Heart right ventricle (tissue), 16 donors: ENCODE results near the gene SP110. TPM values are rescaled to one million over a fixed set of nuclear protein-coding genes. Genes with fewer than 3 reads are reported as not detected.

ENCODE experiments used
- ATAC-seq, 8 donors: fragments of 200-7000 bp; cut with Tn5 transposase; one replicate each; pipeline ENCODE4 v1.9.1; 2020; ENCODE audit warnings: mild to moderate bottlenecking in 8 of 8, moderate library complexity in 8 of 8, moderate number of reproducible peaks in 1 of 8
- DNase-seq, 2 donors: peaks; one replicate each; pipeline ENCODE4 v3.0.0-alpha.2; 2020
- H3K27ac ChIP-seq, 10 donors: fragments of 200-600 bp; sonication (generic) in 2 of 10; one replicate each; pipeline versions ENCODE4 v1.5.0 to v1.8.0; 2020 to 2022; ENCODE audit warnings: mild to moderate bottlenecking in 3 of 10
- H3K27me3 ChIP-seq, 7 donors: fragments of 200-600 bp; one replicate each; pipeline ENCODE4 v1.8.0; 2021 to 2022; ENCODE audit warnings: mild to moderate bottlenecking in 2 of 7
- H3K36me3 ChIP-seq, 9 donors: fragments of 200-600 bp; sonication (generic) in 1 of 9; one replicate each; pipeline versions ENCODE4 v1.5.0 to v1.8.0; 2020 to 2022; ENCODE audit warnings: mild to moderate bottlenecking in 2 of 9
- H3K4me1 ChIP-seq, 9 donors: fragments of 200-600 bp; sonication (generic) in 1 of 9; one replicate each; pipeline versions ENCODE4 v1.5.0 to v1.8.0; 2020 to 2022; ENCODE audit warnings: mild to moderate bottlenecking in 4 of 9
- H3K4me3 ChIP-seq, 10 donors: fragments of 200-600 bp; sonication (generic) in 2 of 10; one replicate each; pipeline versions ENCODE4 v1.5.0 to v1.8.0; 2020 to 2022; ENCODE audit warnings: mild to moderate bottlenecking in 7 of 10, moderate library complexity in 2 of 10
- H3K9me3 ChIP-seq, 11 donors: fragments of 200-600 bp in 10 of 11; sonication (generic) in 2 of 11; one replicate each; pipeline versions ENCODE4 v1.5.0 to v1.8.0; 2013 to 2022; ENCODE audit warnings: mild to moderate bottlenecking in 2 of 11, control low read depth in 1 of 11, moderate library complexity in 1 of 11
- CTCF ChIP-seq, 9 donors: fragments of 200-600 bp; sonication (generic) in 2 of 9; IDR thresholded peaks; one replicate each; pipeline versions ENCODE4 v1.5.0 to v1.8.0; 2021 to 2022; ENCODE audit warnings: antibody characterized with exemption in 9 of 9, mild to moderate bottlenecking in 5 of 9, moderate library complexity in 1 of 9
- WGBS, 2 donors: extraction: QIAGEN DNeasy Blood & Tissue Kit; methylation state at CpG; one replicate each; pipeline ENCODE4 v1.1.7; 2013; ENCODE audit warnings: inconsistent platforms in 1 of 2; 5-methylcytosine and 5-hydroxymethylcytosine counted together
- intact Hi-C, 10 donors: fragments of 100-400 bp; cut with DNase I; formaldehyde crosslinking; loops; one replicate each; pipeline versions ENCODE4 v1.11.1 to v1.14.2; 2022
- polyA plus RNA-seq, 2 donors: library from polyadenylated mRNA; stranded (reverse); fragments of 200-250 nt; gene quantifications; one replicate each; pipeline ENCODE4 v1.2.3, GENCODE V29; 2013
- total RNA-seq, 10 donors: library from RNA; stranded (reverse); fragmentation: NEBNext Ultra II Directional in 3 of 10; extraction: Animal tissue kit (Norgen Biotek cat#: 25700) in 3 of 10; gene quantifications; one replicate each; pipeline versions ENCODE4 v1.2.1 to v1.2.4, GENCODE V29; 2021 to 2023
- donor health status: Arrhythmogenic right ventricular cardiomyopathy.
- donor health status: ischemic (EF 13 %, LVEDD 7.1; RV severe dilation, severe dysfunction).
- donor health status: healthy with polysubstance abuse.
- donor health status: DM: no; HTN: yes; CAD: no.
- donor health status: DM: no; HTN: no; CAD: no.
- donor health status: ischemic (EF 25% LVEDD 6.9; RV normal size, moderate dysfunction).
- donor health status: ischemic (EF 25% LVEDD 5.7; RV mildly dilated, moderate dysfunction).
- donor health status: healthy.
- donor health status: DM: yes; HTN: yes; CAD: no.
- donor health status: Ischemic cardiomyopathy.
- donor health status: ischemic (EF 35%, LVEDD 5.7; RV mildly dilated, moderate dysfunction).
- donor health status: nonischemic (EF 11% LVEDD 7.7; RV severe dilation, severe dysfunction).
- donor health status: DM: yes; HTN: yes; CAD: no.
- donor health status: PGD.
- donor health status: ischemic (EF 29% LVEDD 5.4; RV normal size, mild dysfunction).
- donor health status: nonischemic (EF 23%, LVEDD 6.1; RV moderate dilation, normal function).

SP110 gene
- total and polyA plus RNA-seq, 12 donors = 5.6 to 38.6 (median 10.4) TPM

GRCh38 chr2:230234845-230235244 is 15.1 kb upstream of the SP110 start:
- WGBS, 2 donors = 82 to 84% methylated on average over 3 of the region's 3 CpGs
- Histone ChIP-seq H3K36me3 (peaks cover 0 to 16% (median 0%) of the 10 kb centered on the region in 9 donors), H3K4me1 (peaks cover 0 to 5% (median 0%) of the 10 kb centered on the region in 9 donors), H3K27ac (no peak overlapping the region), H3K27me3 (no peaks in the 10 kb centered on the region), H3K4me3 (no peak overlapping the region), H3K9me3 (peaks cover 0 to 21% (median 15%) of the 10 kb centered on the region in 11 donors)
- intact Hi-C loops = loop anchor here in 1 of 10 donors (10.0 kb wide), 1 partner anchor 60 kb away; no protein-coding TSS in a partner anchor
- no peak for ATAC-seq
- TF ChIP-seq CTCF (IDR thresholded peaks at IDR 0.05) = no peak
- no peak for DNase-seq

GRCh38 chr2:230234122-230234722 is 14.4 kb upstream of the SP110 start:
- DNase-seq = no peak
- Histone ChIP-seq H3K4me1 (peaks cover 0 to 9% (median 0%) of the 10 kb centered on the region in 9 donors), H3K27me3 (no peaks in the 10 kb centered on the region), H3K27ac (no peak overlapping the region), H3K36me3 (peaks cover 0 to 16% (median 0%) of the 10 kb centered on the region in 9 donors), H3K4me3 (no peak overlapping the region), H3K9me3 (peaks cover 0 to 25% (median 15%) of the 10 kb centered on the region in 11 donors)
- WGBS, 2 donors = 66 to 81% methylated on average over 3 of the region's 3 CpGs
- no peak for ATAC-seq
- intact Hi-C loops = loop anchor here in 1 of 10 donors (10.0 kb wide), 1 partner anchor 61 kb away; no protein-coding TSS in a partner anchor
- no peak for TF ChIP-seq CTCF (IDR thresholded peaks at IDR 0.05)

- peaks cover 0 to 23% (median 0%) of the 10 kb centered on the region in 9 donors for H3K4me1 ChIP-seq
These were observed 11.5 kb upstream of the SP110 start for GRCh38 chr2:230231251-230231650.

More at GRCh38 chr2:230231251-230231650, 11.5 kb upstream of the SP110 start:
- H3K4me3 ChIP-seq = no peak overlapping the region
- H3K27ac ChIP-seq = no peak overlapping the region
- intact Hi-C loops = loop anchor here in 1 of 10 donors (10.0 kb wide), 1 partner anchor 64 kb away; no protein-coding TSS in a partner anchor
- H3K9me3 ChIP-seq = peaks cover 0 to 25% (median 15%) of the 10 kb centered on the region in 11 donors
- no peaks in the 10 kb centered on the region for H3K36me3 ChIP-seq
- H3K27me3 ChIP-seq = no peaks in the 10 kb centered on the region
- no peak for TF ChIP-seq CTCF (IDR thresholded peaks at IDR 0.05)
- DNase-seq = no peak
- WGBS, 2 donors = 51 to 62% methylated on average over 3 of the region's 3 CpGs
- ATAC-seq = no peak
